22Rv1 (cell line): ENCODE data around the gene CEP76.

Experiments
- H3K27ac ChIP-seq: fragments of 450-650 bp; 2 replicates; pipeline ENCODE4 v1.5.1; 2017
- CTCF ChIP-seq: fragments of 450-650 bp; IDR thresholded peaks from 2 replicates; pipeline ENCODE4 v1.5.1; 2017; ENCODE audit warnings: mild to moderate bottlenecking
- ZFX ChIP-seq: fragments of 450-650 bp; IDR thresholded peaks from 2 replicates; pipeline ENCODE4 v1.6.1; 2017; ENCODE audit warnings: antibody characterized with exemption, borderline replicate concordance

Gene CEP76

GRCh38 chr18:12737243-12737902 lies 34.9 kb upstream of the CEP76 start:
- no peak for TF ChIP-seq CTCF
- TF ChIP-seq ZFX, result no peak
- H3K27ac ChIP-seq, result no peak overlapping the region

- no peak overlapping the region for H3K27ac ChIP-seq
- TF ChIP-seq ZFX (no peak), CTCF (peak; percentile 86)
Measured at GRCh38 chr18:12726774-12727550, 24.4 kb upstream of the CEP76 start.

GRCh38 chr18:12726331-12726730 lies 23.8 kb upstream of the CEP76 start:
- TF ChIP-seq CTCF (no peak), ZFX (no peak)
- no peak overlapping the region for H3K27ac ChIP-seq

GRCh38 chr18:12722731-12723130 lies 20.2 kb upstream of the CEP76 start:
- TF ChIP-seq CTCF (no peak), ZFX (no peak)
- no peak overlapping the region for H3K27ac ChIP-seq

- H3K27ac ChIP-seq, result no peak overlapping the region
- TF ChIP-seq CTCF (no peak), ZFX (no peak)
Measured at GRCh38 chr18:12721495-12722275, 19.2 kb upstream of the CEP76 start.

- no peak overlapping the region for H3K27ac ChIP-seq
Measured at GRCh38 chr18:12711446-12711845, 8.9 kb upstream of the CEP76 start.

More at GRCh38 chr18:12711446-12711845, 8.9 kb upstream of the CEP76 start:
- TF ChIP-seq CTCF, result no peak
